ENCODE data around the gene KIRREL1. TPM values are rescaled to one million over a fixed set of nuclear protein-coding genes. Genes with fewer than 3 reads are reported as not detected.

The KIRREL1 gene
- total RNA-seq, 1 experiment from 2014 or later, result 101 TPM

- DNase-seq (ENCODE audit: unreplicated experiment), result no peak
- no peaks in the 10 kb centered on the region for H3K27me3 Mint-ChIP-seq (ENCODE audit: insufficient read depth, unreplicated experiment)
- H3K27ac Mint-ChIP-seq (ENCODE audit: low read depth, unreplicated experiment), result peak overlapping the region; percentile 77
- no peaks in the 10 kb centered on the region for H3K9me3 Mint-ChIP-seq (ENCODE audit: unreplicated experiment)
- no TSS peak for BruUV-seq (replicated peaks)
- CTCF ChIA-PET, result interaction anchor here (0.6 to 13.4 kb wide), 14 partner anchors 9 to 1767 kb away, joined by 3 to 603 read pairs (median 10); partner anchors contain the start of gene KIRREL1
- H3K4me3 Mint-ChIP-seq (ENCODE audit: unreplicated experiment), result no peak overlapping the region
- no peak for TF ChIP-seq CTCF (IDR thresholded peaks at IDR 0.05; ENCODE audit: unreplicated experiment)
- peaks cover 12% of the 10 kb centered on the region for H3K36me3 Mint-ChIP-seq (ENCODE audit: insufficient read depth, unreplicated experiment)
- H3K4me1 Mint-ChIP-seq (ENCODE audit: insufficient read depth, unreplicated experiment), result peaks cover 56% of the 10 kb centered on the region
- intact Hi-C loops (cut with micrococcal nuclease), result no loop called here
- POLR2A ChIA-PET, result interaction anchor here (0.6 to 2.0 kb wide), 6 partner anchors 19 to 70 kb away, joined by 3 to 12 read pairs (median 7); no protein-coding TSS in a partner anchor
Measured at GRCh38 chr1:158038793-158039192, 45.3 kb downstream of the KIRREL1 start.

- POLR2A ChIA-PET, result interaction anchor here (0.6 to 1.9 kb wide), 7 partner anchors 18 to 70 kb away, joined by 3 to 10 read pairs (median 5); no protein-coding TSS in a partner anchor
- peak; percentile 52 for DNase-seq (ENCODE audit: unreplicated experiment)
Measured at GRCh38 chr1:158039380-158039779, 45.9 kb downstream of the KIRREL1 start.

GRCh38 chr1:158040323-158040722, 46.9 kb downstream of the KIRREL1 start:
- ChIA-PET POLR2A (interaction anchor here (0.5 to 1.9 kb wide), 7 partner anchors 16 to 71 kb away, joined by 3 to 10 read pairs (median 4); no protein-coding TSS in a partner anchor), CTCF (interaction anchor here (0.6 to 13.4 kb wide), 11 partner anchors 9 to 1031 kb away, joined by 3 to 603 read pairs (median 8); partner anchors contain the start of gene KIRREL1)
- H3K9me3 Mint-ChIP-seq (ENCODE audit: unreplicated experiment), result no peaks in the 10 kb centered on the region
- peak overlapping the region; percentile 77 for H3K27ac Mint-ChIP-seq (ENCODE audit: low read depth, unreplicated experiment)
- no peak for TF ChIP-seq CTCF (IDR thresholded peaks at IDR 0.05; ENCODE audit: unreplicated experiment)
- intact Hi-C loops (cut with micrococcal nuclease), result no loop called here
- no peaks in the 10 kb centered on the region for H3K27me3 Mint-ChIP-seq (ENCODE audit: insufficient read depth, unreplicated experiment)
- no TSS peak for BruUV-seq (replicated peaks)
- DNase-seq (ENCODE audit: unreplicated experiment), result no peak
- peaks cover 6% of the 10 kb centered on the region for H3K36me3 Mint-ChIP-seq (ENCODE audit: insufficient read depth, unreplicated experiment)
- no peak overlapping the region for H3K4me3 Mint-ChIP-seq (ENCODE audit: unreplicated experiment)
- peaks cover 56% of the 10 kb centered on the region for H3K4me1 Mint-ChIP-seq (ENCODE audit: insufficient read depth, unreplicated experiment)

More at GRCh38 chr1:158039380-158039779, 45.9 kb downstream of the KIRREL1 start:
- no peaks in the 10 kb centered on the region for H3K9me3 Mint-ChIP-seq (ENCODE audit: unreplicated experiment)
- no peak overlapping the region for H3K4me3 Mint-ChIP-seq (ENCODE audit: unreplicated experiment)
- TF ChIP-seq CTCF (IDR thresholded peaks at IDR 0.05; ENCODE audit: unreplicated experiment), result no peak
- intact Hi-C loops (cut with micrococcal nuclease), result no loop called here
- CTCF ChIA-PET, result interaction anchor here (0.5 to 13.4 kb wide), 16 partner anchors 9 to 1767 kb away, joined by 3 to 603 read pairs (median 6); partner anchors contain the start of gene KIRREL1
- H3K27me3 Mint-ChIP-seq (ENCODE audit: insufficient read depth, unreplicated experiment), result no peaks in the 10 kb centered on the region
- H3K4me1 Mint-ChIP-seq (ENCODE audit: insufficient read depth, unreplicated experiment), result peaks cover 56% of the 10 kb centered on the region
- BruUV-seq (replicated peaks), result no TSS peak
- H3K27ac Mint-ChIP-seq (ENCODE audit: low read depth, unreplicated experiment), result peak overlapping the region; percentile 77
- peaks cover 6% of the 10 kb centered on the region for H3K36me3 Mint-ChIP-seq (ENCODE audit: insufficient read depth, unreplicated experiment)

GRCh38 chr1:158043232-158043631, 49.8 kb downstream of the KIRREL1 start:
- CTCF ChIA-PET, result interaction anchor here (0.7 to 13.4 kb wide), 12 partner anchors 9 to 887 kb away, joined by 3 to 603 read pairs (median 6); partner anchors contain the start of gene KIRREL1
- Mint-ChIP-seq H3K27ac (ENCODE audit: low read depth, unreplicated experiment) (no peak overlapping the region), H3K36me3 (ENCODE audit: insufficient read depth, unreplicated experiment) (no peaks in the 10 kb centered on the region), H3K9me3 (ENCODE audit: unreplicated experiment) (no peaks in the 10 kb centered on the region), H3K27me3 (ENCODE audit: insufficient read depth, unreplicated experiment) (no peaks in the 10 kb centered on the region), H3K4me1 (ENCODE audit: insufficient read depth, unreplicated experiment) (peaks cover 43% of the 10 kb centered on the region), H3K4me3 (ENCODE audit: unreplicated experiment) (no peak overlapping the region)
- intact Hi-C loops (cut with micrococcal nuclease), result no loop called here
- BruUV-seq (replicated peaks), result no TSS peak
- POLR2A ChIA-PET, result no interaction called here
- no peak for DNase-seq (ENCODE audit: unreplicated experiment)
- no peak for TF ChIP-seq CTCF (IDR thresholded peaks at IDR 0.05; ENCODE audit: unreplicated experiment)
